ENCODE measurements around the gene OR2F1. TPM values are rescaled to one million over a fixed set of nuclear protein-coding genes. Genes with fewer than 3 reads are reported as not detected.

The OR2F1 gene
- total and polyA plus RNA-seq, 2 experiments from 2014 or later = not detected

- Histone ChIP-seq H3K9me2 (replicated peaks; ENCODE audit: insufficient read depth) (no peaks in the 10 kb centered on the region), H4K20me1 (ENCODE audit: insufficient read depth, poor library complexity, severe bottlenecking) (no peaks in the 10 kb centered on the region), H2AFZ (no peak overlapping the region), H3K9me3 (ENCODE audit: low read depth) (no peaks in the 10 kb centered on the region), H3K4me1 (ENCODE audit: insufficient read depth) (no peaks in the 10 kb centered on the region), H3K27ac (no peak overlapping the region), H3K36me3 (replicated peaks; ENCODE audit: insufficient read depth, low read depth) (no peaks in the 10 kb centered on the region), H3K4me3 (no peak overlapping the region), H3K27me3 (no peaks in the 10 kb centered on the region), H3K4me2 (no peak overlapping the region), H3K79me2 (no peaks in the 10 kb centered on the region)
- 84% methylated on average over 2 of the region's 2 CpGs for WGBS (ENCODE audit: low lambda C conversion rate, missing lambda C conversion rate)
- TF ChIP-seq EZH2phosphoT487 (IDR thresholded peaks at IDR 0.05; ENCODE audit: low read depth, severe bottlenecking, unreplicated experiment) = no peak
- no peak for TF ChIP-seq CTCF (IDR thresholded peaks at IDR 0.05; ENCODE audit: poor library complexity)
- no peak for TF ChIP-seq EZH2 (IDR thresholded peaks at IDR 0.05; ENCODE audit: borderline replicate concordance)
- DNase-seq (ENCODE audit: low spot score) = no peak
Measured at GRCh38 chr7:143947111-143947510, 7.5 kb upstream of the OR2F1 start.

- Histone ChIP-seq H3K27ac (no peak overlapping the region), H3K36me3 (replicated peaks; ENCODE audit: insufficient read depth, low read depth) (no peaks in the 10 kb centered on the region), H3K4me3 (no peak overlapping the region), H3K4me1 (ENCODE audit: insufficient read depth) (no peaks in the 10 kb centered on the region), H3K9me2 (replicated peaks; ENCODE audit: insufficient read depth) (no peaks in the 10 kb centered on the region), H4K20me1 (ENCODE audit: insufficient read depth, poor library complexity, severe bottlenecking) (no peaks in the 10 kb centered on the region), H2AFZ (no peak overlapping the region), H3K27me3 (no peaks in the 10 kb centered on the region), H3K9me3 (ENCODE audit: low read depth) (no peaks in the 10 kb centered on the region), H3K4me2 (no peak overlapping the region), H3K79me2 (no peaks in the 10 kb centered on the region)
- 87% methylated on average over 2 of the region's 2 CpGs for WGBS (ENCODE audit: low lambda C conversion rate, missing lambda C conversion rate)
- TF ChIP-seq CTCF (IDR thresholded peaks at IDR 0.05; ENCODE audit: poor library complexity) (no peak), EZH2phosphoT487 (IDR thresholded peaks at IDR 0.05; ENCODE audit: low read depth, severe bottlenecking, unreplicated experiment) (no peak), EZH2 (IDR thresholded peaks at IDR 0.05; ENCODE audit: borderline replicate concordance) (no peak)
- DNase-seq (ENCODE audit: low spot score) = no peak
Measured at GRCh38 chr7:143948733-143949132, 5.9 kb upstream of the OR2F1 start.

- no peaks in the 10 kb centered on the region for H3K36me3 ChIP-seq (replicated peaks; ENCODE audit: insufficient read depth, low read depth)
- H3K4me3 ChIP-seq = no peak overlapping the region
- H2AFZ ChIP-seq = no peak overlapping the region
- H3K4me2 ChIP-seq = no peak overlapping the region
- H4K20me1 ChIP-seq (ENCODE audit: insufficient read depth, poor library complexity, severe bottlenecking) = no peaks in the 10 kb centered on the region
- no peak overlapping the region for H3K27ac ChIP-seq
- no peaks in the 10 kb centered on the region for H3K9me3 ChIP-seq (ENCODE audit: low read depth)
- H3K9me2 ChIP-seq (replicated peaks; ENCODE audit: insufficient read depth) = no peaks in the 10 kb centered on the region
- no peaks in the 10 kb centered on the region for H3K79me2 ChIP-seq
- no peaks in the 10 kb centered on the region for H3K27me3 ChIP-seq
- 81% methylated on average over 3 of the region's 3 CpGs for WGBS (ENCODE audit: low lambda C conversion rate, missing lambda C conversion rate)
- no peaks in the 10 kb centered on the region for H3K4me1 ChIP-seq (ENCODE audit: insufficient read depth)
- TF ChIP-seq CTCF (IDR thresholded peaks at IDR 0.05; ENCODE audit: poor library complexity) = no peak
- no peak for TF ChIP-seq EZH2phosphoT487 (IDR thresholded peaks at IDR 0.05; ENCODE audit: low read depth, severe bottlenecking, unreplicated experiment)
- DNase-seq (ENCODE audit: low spot score) = no peak
Measured at GRCh38 chr7:143953421-143953820, 1.2 kb upstream of the OR2F1 start.

GRCh38 chr7:143954135-143954534 is 509 bp upstream of the OR2F1 start:
- H3K27ac ChIP-seq = no peak overlapping the region
- H3K4me2 ChIP-seq = no peak overlapping the region
- WGBS (ENCODE audit: low lambda C conversion rate, missing lambda C conversion rate) = 80% methylated on average over 2 of the region's 2 CpGs
- H4K20me1 ChIP-seq (ENCODE audit: insufficient read depth, poor library complexity, severe bottlenecking) = no peaks in the 10 kb centered on the region
- H3K27me3 ChIP-seq = no peaks in the 10 kb centered on the region
- no peaks in the 10 kb centered on the region for H3K9me3 ChIP-seq (ENCODE audit: low read depth)
- no peaks in the 10 kb centered on the region for H3K9me2 ChIP-seq (replicated peaks; ENCODE audit: insufficient read depth)
- no peaks in the 10 kb centered on the region for H3K4me1 ChIP-seq (ENCODE audit: insufficient read depth)
- TF ChIP-seq EZH2 (IDR thresholded peaks at IDR 0.05; ENCODE audit: borderline replicate concordance) = no peak
- no peak for TF ChIP-seq EZH2phosphoT487 (IDR thresholded peaks at IDR 0.05; ENCODE audit: low read depth, severe bottlenecking, unreplicated experiment)
- no peak for TF ChIP-seq CTCF (IDR thresholded peaks at IDR 0.05; ENCODE audit: poor library complexity)
- no peak for DNase-seq (ENCODE audit: low spot score)
- H3K79me2 ChIP-seq = no peaks in the 10 kb centered on the region
- no peak overlapping the region for H2AFZ ChIP-seq
- H3K36me3 ChIP-seq (replicated peaks; ENCODE audit: insufficient read depth, low read depth) = no peaks in the 10 kb centered on the region
- no peak overlapping the region for H3K4me3 ChIP-seq
